Naive thymus-derived CD4-positive, alpha-beta T cell (primary cell): ENCODE measurements around the gene EVL. TPM values are rescaled to one million over a fixed set of nuclear protein-coding genes. Genes with fewer than 3 reads are reported as not detected.
"Not testable (repeated sequence)": the region's sequence is repeated elsewhere in the genome, so short reads cannot be mapped to it uniquely, and the experiment has no call there.

Experiments used
- ATAC-seq: fragments of 150-1000 bp; cut with Tn5 transposase; 2 replicates; pipeline ENCODE4 v1.10.0; 2021; ENCODE audit warnings: mild to moderate bottlenecking, moderate library complexity
- CTCF ChIA-PET: fragments of 350-600 bp; sonication (Branson Sonifier 250); formaldehyde crosslinking; loops from one replicate; lab custom pipeline; 2021; ENCODE audit warnings: antibody characterized with exemption; lab: Charles Lee
- POLR2A ChIA-PET: fragments of 350-600 bp; sonication (Branson Sonifier 250); formaldehyde crosslinking; loops from one replicate; lab custom pipeline; 2021; ENCODE audit warnings: antibody characterized with exemption, inconsistent platforms; lab: Charles Lee
- DNase-seq, 9 donors: peaks; one replicate each; pipeline versions ENCODE4 v3.0.0 to v3.0.0-alpha.2; 2020 to 2022; ENCODE audit warnings: mixed read lengths in 1 of 9
- H3K27ac ChIP-seq: one replicate; pipeline ENCODE4 v1.7.0; 2013; ENCODE audit warnings: mild to moderate bottlenecking, low read depth, low read length, moderate library complexity
- H3K27me3 ChIP-seq, 2 donors: one replicate each; pipeline ENCODE4 v1.7.0; 2013; ENCODE audit warnings: low read length in 2 of 2, mild to moderate bottlenecking in 2 of 2, moderate library complexity in 2 of 2; ENCODE audit not compliant: control insufficient read depth in 2 of 2, insufficient read depth in 2 of 2
- H3K36me3 ChIP-seq, 3 experiments: 1 replicate in 2 of 3; 2 replicates in 1 of 3; pipeline ENCODE4 v1.7.0; 2013; ENCODE audit warnings: low read length in 3 of 3, mild to moderate bottlenecking in 3 of 3, moderate library complexity in 1 of 3; ENCODE audit not compliant: insufficient read depth in 3 of 3, control insufficient read depth in 2 of 3
- H3K4me1 ChIP-seq, 2 donors: one replicate each; pipeline ENCODE4 v1.7.0; 2013; ENCODE audit warnings: low read length in 2 of 2, mild to moderate bottlenecking in 2 of 2, moderate library complexity in 1 of 2; ENCODE audit not compliant: control insufficient read depth in 2 of 2, insufficient read depth in 2 of 2
- H3K4me3 ChIP-seq: 2 replicates; pipeline ENCODE4 v1.7.0; 2013; ENCODE audit warnings: mild to moderate bottlenecking, low read length
- H3K9me3 ChIP-seq, 3 experiments: 1 replicate in 2 of 3; 2 replicates in 1 of 3; pipeline ENCODE4 v1.7.0; 2013; ENCODE audit warnings: low read length in 3 of 3; ENCODE audit not compliant: control insufficient read depth in 2 of 3
- H3K27ac Mint-ChIP-seq, 9 donors: one replicate each; pipeline ENCODE4 v1.8.0; 2020 to 2022; ENCODE audit warnings: mixed read lengths in 9 of 9, mild to moderate bottlenecking in 8 of 9, moderate library complexity in 5 of 9, inconsistent platforms in 2 of 9
- H3K27me3 Mint-ChIP-seq, 5 donors: one replicate each; pipeline ENCODE4 v1.8.0; 2021 to 2022; ENCODE audit warnings: mixed read lengths in 5 of 5, mild to moderate bottlenecking in 1 of 5
- H3K36me3 Mint-ChIP-seq, 5 donors: one replicate each; pipeline ENCODE4 v1.8.0; 2020 to 2022; ENCODE audit warnings: mixed read lengths in 5 of 5, mild to moderate bottlenecking in 3 of 5, inconsistent platforms in 1 of 5
- H3K4me1 Mint-ChIP-seq, 7 donors: one replicate each; pipeline ENCODE4 v1.8.0; 2020 to 2022; ENCODE audit warnings: mixed read lengths in 7 of 7, mild to moderate bottlenecking in 3 of 7, inconsistent platforms in 1 of 7
- H3K4me3 Mint-ChIP-seq, 10 donors: one replicate each; pipeline ENCODE4 v1.8.0; 2020 to 2022; ENCODE audit warnings: mild to moderate bottlenecking in 10 of 10, mixed read lengths in 10 of 10, moderate library complexity in 6 of 10, inconsistent platforms in 2 of 10
- H3K9me3 Mint-ChIP-seq, 11 donors: one replicate each; pipeline ENCODE4 v1.8.0; 2020 to 2022; ENCODE audit warnings: mixed read lengths in 11 of 11, mild to moderate bottlenecking in 4 of 11, inconsistent platforms in 1 of 11, moderate library complexity in 1 of 11
- intact Hi-C, 2 donors: fragments of 100-400 bp; cut with micrococcal nuclease; formaldehyde crosslinking; loops; one replicate each; pipeline ENCODE4 v1.15.1; 2023
- polyA plus RNA-seq, 2 donors: library from polyadenylated mRNA; unstranded; fragments of 300-500 nt; fragmentation: Illumina TruSeq; gene quantifications; one replicate each; pipeline ENCODE4 v1.2.3, GENCODE V29; 2021
- total RNA-seq, 6 experiments: library from RNA in 5 of 6; stranded (reverse) in 5 of 6; gene quantifications; 1 replicate in 5 of 6; 2 replicates in 1 of 6; pipeline ENCODE4 v1.2.3 and lab custom pipeline; 2021 to 2026

The EVL gene
- total and polyA plus RNA-seq, 7 experiments from 2014 or later, result 163 to 1,469 (median 936) TPM

GRCh38 chr14:100172811-100173210 is 107.6 kb downstream of the EVL start:
- intact Hi-C loops, result no loop called here
- ATAC-seq, result no peak
- ChIA-PET CTCF (interaction anchor here (0.6 kb wide), 1 partner anchor 603 kb away, joined by 3 read pairs; no protein-coding TSS in a partner anchor), POLR2A (interaction anchor here (0.7 kb wide), 1 partner anchor 102 kb away, joined by 4 read pairs; no protein-coding TSS in a partner anchor)
- Histone ChIP-seq H3K4me3 (no peak overlapping the region), H3K9me3 (no peaks in the 10 kb centered on the region), H3K4me1 (no peaks in the 10 kb centered on the region), H3K36me3 (no peaks in the 10 kb centered on the region), H3K27ac (no peak overlapping the region), H3K27me3 (no peaks in the 10 kb centered on the region)
- H3K9me3 Mint-ChIP-seq, result no peaks in the 10 kb centered on the region
- H3K4me3 Mint-ChIP-seq, result no peak overlapping the region
- H3K27me3 Mint-ChIP-seq, result peaks cover 0 to 22% (median 6%) of the 10 kb centered on the region in 5 donors
- H3K27ac Mint-ChIP-seq, result no peak overlapping the region
- H3K36me3 Mint-ChIP-seq, result peaks cover 0 to 4% (median 0%) of the 10 kb centered on the region in 5 donors
- H3K4me1 Mint-ChIP-seq, result peaks cover 0 to 5% (median 4%) of the 10 kb centered on the region in 7 donors
- DNase-seq, result no peak

DNA sequence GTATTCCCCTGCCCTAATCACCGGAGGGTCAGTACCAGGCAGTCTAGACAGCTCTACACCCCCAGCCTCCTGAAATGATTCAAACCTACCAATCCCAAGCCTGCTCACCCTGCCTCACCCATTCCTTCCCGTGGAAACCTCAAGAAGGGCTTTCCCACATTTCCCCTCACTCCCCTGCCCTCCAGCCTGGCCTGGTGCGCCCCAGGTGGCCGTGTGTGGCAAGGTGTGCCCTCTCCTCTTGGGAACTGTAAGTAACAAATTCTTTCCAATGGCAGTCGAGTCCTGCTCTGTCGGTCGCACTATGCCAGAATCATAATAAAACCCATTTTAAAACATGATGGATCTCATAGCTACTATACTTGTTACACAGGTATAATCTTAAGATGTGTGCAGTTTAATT is 108.1 kb downstream of the EVL start:
- H3K27me3 Mint-ChIP-seq, result peaks cover 0 to 22% (median 6%) of the 10 kb centered on the region in 5 donors
- no peak for DNase-seq
- Histone ChIP-seq H3K4me1 (no peaks in the 10 kb centered on the region), H3K27ac (no peak overlapping the region), H3K36me3 (no peaks in the 10 kb centered on the region), H3K27me3 (no peaks in the 10 kb centered on the region), H3K4me3 (no peak overlapping the region), H3K9me3 (no peaks in the 10 kb centered on the region)
- intact Hi-C loops, result no loop called here
- CTCF ChIA-PET, result no interaction called here
- H3K4me3 Mint-ChIP-seq, result no peak overlapping the region
- H3K4me1 Mint-ChIP-seq, result peaks cover 0 to 4% (median 4%) of the 10 kb centered on the region in 7 donors
- no peak overlapping the region for H3K27ac Mint-ChIP-seq
- ATAC-seq, result no peak
- H3K36me3 Mint-ChIP-seq, result peaks cover 0 to 4% (median 0%) of the 10 kb centered on the region in 5 donors
- POLR2A ChIA-PET, result no interaction called here
- no peaks in the 10 kb centered on the region for H3K9me3 Mint-ChIP-seq

DNA sequence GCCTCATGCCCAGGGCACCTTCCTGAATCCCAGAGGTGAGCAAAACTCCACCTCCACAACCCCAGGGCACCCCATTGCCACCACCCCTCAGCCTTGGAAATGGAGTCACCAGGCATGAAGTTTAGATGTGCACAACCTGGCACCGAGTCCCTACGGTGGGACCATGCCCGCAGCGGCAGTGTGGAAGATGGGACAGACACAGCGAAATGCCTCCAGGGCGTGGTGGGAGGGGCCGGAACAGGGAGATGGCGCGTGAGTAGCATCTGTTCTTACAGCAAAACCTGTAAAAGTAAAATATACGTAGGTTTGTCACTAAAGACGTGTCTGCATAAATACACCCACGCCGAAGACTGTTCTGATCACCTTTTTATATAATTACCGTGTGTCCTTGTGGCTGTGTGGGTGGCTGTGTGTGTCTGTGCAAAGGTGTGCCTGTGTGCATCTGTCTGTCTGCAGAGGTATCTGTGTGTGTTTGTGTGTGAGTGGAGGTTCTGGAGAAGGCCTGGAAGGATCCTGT is 111.6 kb downstream of the EVL start:
- no peak for ATAC-seq
- Histone ChIP-seq H3K36me3 (no peaks in the 10 kb centered on the region), H3K4me1 (no peaks in the 10 kb centered on the region), H3K9me3 (no peaks in the 10 kb centered on the region), H3K27ac (no peak overlapping the region), H3K27me3 (no peaks in the 10 kb centered on the region), H3K4me3 (no peak overlapping the region)
- intact Hi-C loops, result no loop called here
- Mint-ChIP-seq H3K4me3 (no peak overlapping the region), H3K27me3 (peaks cover 0 to 15% (median 5%) of the 10 kb centered on the region in 5 donors), H3K27ac (peak overlapping the region in 1 of 9 donors; percentile 8), H3K4me1 (peaks cover 0 to 2% (median 0%) of the 10 kb centered on the region in 7 donors), H3K36me3 (no peaks in the 10 kb centered on the region), H3K9me3 (no peaks in the 10 kb centered on the region)
- POLR2A ChIA-PET, result interaction anchor here (0.6 kb wide), 1 partner anchor 16 kb away, joined by 3 read pairs; no protein-coding TSS in a partner anchor
- DNase-seq, result no peak
- CTCF ChIA-PET, result no interaction called here

DNA sequence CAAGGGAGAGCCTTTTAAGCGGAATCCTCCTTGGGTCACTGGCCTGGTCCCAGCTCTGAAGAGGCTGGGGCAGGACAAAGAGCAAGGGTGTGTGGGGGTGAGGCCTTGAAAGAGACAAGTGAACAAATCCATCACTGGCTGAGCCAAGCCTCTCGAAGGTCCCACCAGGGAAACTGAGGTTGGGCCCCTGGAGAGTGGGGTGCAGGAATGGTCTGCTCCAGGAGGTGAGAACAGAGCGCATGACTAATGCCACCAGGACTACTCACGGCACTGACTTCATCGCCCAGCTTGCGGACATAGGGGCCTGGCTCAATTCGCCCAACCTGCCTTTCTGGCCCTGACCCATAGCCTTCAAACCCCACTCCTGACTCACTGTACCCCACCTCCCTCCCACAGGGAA is 113.5 kb downstream of the EVL start:
- Mint-ChIP-seq H3K4me3 (no peak overlapping the region), H3K9me3 (no peaks in the 10 kb centered on the region), H3K27ac (no peak overlapping the region), H3K36me3 (no peaks in the 10 kb centered on the region), H3K27me3 (peaks cover 0 to 6% (median 2%) of the 10 kb centered on the region in 5 donors), H3K4me1 (peaks cover 0 to 2% (median 0%) of the 10 kb centered on the region in 7 donors)
- ATAC-seq, result no peak
- intact Hi-C loops, result no loop called here
- Histone ChIP-seq H3K4me3 (no peak overlapping the region), H3K4me1 (no peaks in the 10 kb centered on the region), H3K9me3 (no peaks in the 10 kb centered on the region), H3K27me3 (no peaks in the 10 kb centered on the region), H3K36me3 (no peaks in the 10 kb centered on the region), H3K27ac (no peak overlapping the region)
- POLR2A ChIA-PET, result no interaction called here
- DNase-seq, result no peak
- CTCF ChIA-PET, result no interaction called here

- ATAC-seq, H3K4me1 Mint-ChIP-seq, H3K36me3 ChIP-seq, H3K27me3 Mint-ChIP-seq, H3K27me3 ChIP-seq, CTCF ChIA-PET, intact Hi-C loops, H3K4me3 ChIP-seq, H3K36me3 Mint-ChIP-seq, DNase-seq, H3K27ac Mint-ChIP-seq, H3K4me3 Mint-ChIP-seq, H3K9me3 Mint-ChIP-seq, H3K27ac ChIP-seq, H3K4me1 ChIP-seq, POLR2A ChIA-PET, H3K9me3 ChIP-seq: not testable (repeated sequence)
Measured at GRCh38 chr14:100180671-100181070, 115.4 kb downstream of the EVL start.

DNA sequence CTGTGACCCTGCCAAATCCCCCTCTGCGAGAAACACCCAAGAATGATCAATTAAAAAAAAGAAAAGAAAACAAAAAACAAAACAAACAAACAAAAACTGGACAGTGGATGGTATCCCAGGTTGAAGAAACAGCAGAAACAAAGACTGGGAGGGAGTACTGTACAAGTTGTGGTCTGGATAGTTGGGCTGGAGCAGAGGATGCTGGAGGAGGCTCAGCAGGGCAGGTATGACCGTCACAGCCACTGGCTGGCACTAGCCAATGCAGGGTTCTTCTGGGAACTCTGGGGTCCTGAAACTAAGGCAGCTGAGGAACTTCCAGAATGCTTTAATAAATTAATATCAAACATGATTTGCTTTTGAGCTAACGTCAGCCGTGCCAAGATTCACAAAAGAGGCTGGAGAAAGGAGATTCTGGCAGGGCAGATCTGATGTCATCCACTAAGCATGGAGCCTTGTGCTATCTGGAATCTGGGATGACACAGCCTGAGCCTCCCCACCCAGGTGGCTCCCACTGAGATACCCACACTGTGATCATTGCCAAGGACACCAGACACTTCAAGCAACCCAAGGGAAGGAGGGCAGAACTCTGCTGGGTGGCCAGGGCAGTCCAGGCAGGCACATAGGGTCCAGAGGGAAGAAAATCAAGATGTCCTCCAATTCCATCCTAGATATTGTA is 116.8 kb downstream of the EVL start:
- H3K27me3 Mint-ChIP-seq, intact Hi-C loops, H3K27ac Mint-ChIP-seq, H3K4me3 ChIP-seq, H3K36me3 Mint-ChIP-seq, H3K27ac ChIP-seq, H3K4me1 ChIP-seq, H3K4me1 Mint-ChIP-seq, POLR2A ChIA-PET, H3K4me3 Mint-ChIP-seq, H3K27me3 ChIP-seq, H3K36me3 ChIP-seq, DNase-seq, ATAC-seq, CTCF ChIA-PET, H3K9me3 Mint-ChIP-seq, H3K9me3 ChIP-seq: not testable (repeated sequence)
